SK-N-SH (cell line): Measurements from ENCODE around the gene ATXN7L3B. TPM values are rescaled to one million over a fixed set of nuclear protein-coding genes. Genes with fewer than 3 reads are reported as not detected.

Experiments used
- CTCF ChIA-PET: fragments of 300-600, 350-600 bp; formaldehyde crosslinking; extraction: SDS; loops from one replicate; lab custom pipeline; 2021; lab: Yijun Ruan, JAX
- POLR2A ChIA-PET: fragments of 350-600 bp; sonication (Branson Sonifier 250); formaldehyde crosslinking; extraction: SDS; loops from one replicate; lab custom pipeline; 2020; ENCODE audit warnings: antibody characterized with exemption, inconsistent platforms; lab: Yijun Ruan, JAX
- DNase-seq: peaks from one replicate; pipeline ENCODE4 v3.0.0; 2012
- H2AFZ ChIP-seq: fragments of 200-600 bp; sonication (generic); 2 replicates; pipeline ENCODE4 v1.8.1; 2016; ENCODE audit warnings: antibody characterized with exemption, mild to moderate bottlenecking, low read depth
- H3F3A ChIP-seq: fragments of 200-600 bp; sonication (generic); replicated peaks from 2 replicates; pipeline ENCODE3; 2016; ENCODE audit warnings: antibody characterized with exemption, mild to moderate bottlenecking; ENCODE audit not compliant: insufficient read depth
- H3K27ac ChIP-seq, 2 experiments: fragments of 200-500 bp in 1 of 2; fragments of 200-600 bp in 1 of 2; sonication (Bioruptor generic) in 1 of 2; sonication (generic), shearing (Covaris generic) in 1 of 2; 2 replicates each; pipeline versions ENCODE4 v1.5.1 to v1.6.1; 2014 to 2016; ENCODE audit warnings: low read depth in 2 of 2, inconsistent platforms in 1 of 2, low read length in 1 of 2, mild to moderate bottlenecking in 1 of 2, mixed read lengths in 1 of 2
- H3K27me3 ChIP-seq: fragments of 200-600 bp; sonication (generic), shearing (Covaris generic); 2 replicates; pipeline ENCODE4 v1.6.1; 2016; ENCODE audit warnings: mixed run types; ENCODE audit not compliant: insufficient read depth
- H3K36me3 ChIP-seq, 2 experiments: fragments of 200-500 bp in 1 of 2; fragments of 200-600 bp in 1 of 2; sonication (Bioruptor generic) in 1 of 2; sonication (generic) in 1 of 2; replicated peaks in 1 of 2; 2 replicates each; pipeline versions ENCODE3 to v1.5.1; 2014 to 2016; ENCODE audit warnings: low read length in 1 of 2, mild to moderate bottlenecking in 1 of 2; ENCODE audit not compliant: insufficient read depth in 2 of 2, control insufficient read depth in 1 of 2
- H3K4me1 ChIP-seq, 2 experiments: fragments of 200-500 bp in 1 of 2; fragments of 200-600 bp in 1 of 2; sonication (Bioruptor generic) in 1 of 2; sonication (generic), shearing (Covaris generic) in 1 of 2; 2 replicates each; pipeline versions ENCODE4 v1.5.1 to v1.6.1; 2014 to 2016; ENCODE audit warnings: low read depth in 1 of 2, low read length in 1 of 2, mixed run types in 1 of 2; ENCODE audit not compliant: insufficient read depth in 2 of 2, control insufficient read depth in 1 of 2
- H3K4me2 ChIP-seq: fragments of 200-600 bp; sonication (generic), shearing (Covaris generic); 2 replicates; pipeline ENCODE4 v1.6.1; 2017; ENCODE audit warnings: mixed run types
- H3K4me3 ChIP-seq, 2 experiments: fragments of 200-500 bp in 1 of 2; fragments of 200-600 bp in 1 of 2; sonication (Bioruptor generic) in 1 of 2; sonication (generic), shearing (Covaris generic) in 1 of 2; 2 replicates each; pipeline versions ENCODE4 v1.5.1 to v1.8.1; 2014 to 2016; ENCODE audit warnings: low read depth in 2 of 2, inconsistent platforms in 1 of 2, low read length in 1 of 2, mild to moderate bottlenecking in 1 of 2, mixed read lengths in 1 of 2, moderate library complexity in 1 of 2
- H3K79me2 ChIP-seq: fragments of 200-600 bp; sonication (generic); 2 replicates; pipeline ENCODE4 v1.8.1; 2017; ENCODE audit warnings: mild to moderate bottlenecking; ENCODE audit not compliant: insufficient read depth
- H3K9ac ChIP-seq: fragments of 200-600 bp; sonication (generic); 2 replicates; pipeline ENCODE4 v1.6.1; 2017; ENCODE audit warnings: mixed run types
- H3K9me2 ChIP-seq: fragments of 200-600 bp; sonication (generic); 2 replicates; pipeline ENCODE4 v1.6.1; 2017; ENCODE audit warnings: mixed run types
- H3K9me3 ChIP-seq: fragments of 200-600 bp; sonication (generic); 2 replicates; pipeline ENCODE4 v1.6.1; 2017; ENCODE audit warnings: mixed run types, mild to moderate bottlenecking, moderate library complexity
- H4K20me1 ChIP-seq: fragments of 200-600 bp; sonication (generic); 2 replicates; pipeline ENCODE4 v1.6.1; 2017; ENCODE audit warnings: mild to moderate bottlenecking, mixed run types; ENCODE audit not compliant: insufficient read depth
- CHD2 ChIP-seq: fragments of 150-350 bp; IDR thresholded peaks from 2 replicates; pipeline ENCODE4 v1.6.1; 2018; ENCODE audit warnings: low read length; ENCODE audit not compliant: partially characterized antibody
- FOXJ3 ChIP-seq: sonication (generic); formaldehyde crosslinking; IDR thresholded peaks from 2 replicates; pipeline ENCODE4 v1.5.1; 2020; ENCODE audit warnings: mild to moderate bottlenecking, missing genetic modification reagents
- FOXM1 ChIP-seq: IDR thresholded peaks from 2 replicates; pipeline ENCODE4 v1.4.0; 2012; ENCODE audit warnings: low read depth, mild to moderate bottlenecking
- GABPA ChIP-seq: IDR thresholded peaks from 2 replicates; pipeline ENCODE4 v1.4.0; 2012; ENCODE audit warnings: low read depth, mild to moderate bottlenecking
- GATA2 ChIP-seq: sonication (generic); formaldehyde crosslinking; IDR thresholded peaks from 2 replicates; pipeline ENCODE4 v1.5.0; 2020; ENCODE audit warnings: mild to moderate bottlenecking, missing genetic modification reagents
- JUND ChIP-seq: IDR thresholded peaks from 2 replicates; pipeline ENCODE4 v1.4.0; 2012
- MEF2A ChIP-seq: IDR thresholded peaks from 2 replicates; pipeline ENCODE4 v1.4.0; 2012; ENCODE audit warnings: low read depth, borderline replicate concordance
- NFIC ChIP-seq: IDR thresholded peaks from 2 replicates; pipeline ENCODE4 v1.4.0; 2012; ENCODE audit warnings: borderline replicate concordance
- NRF1 ChIP-seq: IDR thresholded peaks from 2 replicates; pipeline ENCODE4 v1.6.1; 2012; ENCODE audit warnings: low read depth, mild to moderate bottlenecking, low read length
- POLR2AphosphoS5 ChIP-seq: IDR thresholded peaks from 2 replicates; pipeline ENCODE4 v1.6.1; 2012; ENCODE audit warnings: low read depth, low read length
- RAD21 ChIP-seq: IDR thresholded peaks from 2 replicates; pipeline ENCODE4 v1.6.1; 2012; ENCODE audit warnings: mild to moderate bottlenecking, low read length
- SIN3A ChIP-seq: IDR thresholded peaks from 2 replicates; pipeline ENCODE4 v1.6.1; 2012; ENCODE audit warnings: low read depth, mild to moderate bottlenecking, low read length, moderate library complexity, borderline replicate concordance
- SMC3 ChIP-seq: IDR thresholded peaks from 2 replicates; pipeline ENCODE4 v1.6.1; 2012; ENCODE audit warnings: low read depth, low read length, improper control_type of control experiment
- TCF12 ChIP-seq: IDR thresholded peaks from 2 replicates; pipeline ENCODE4 v1.4.0; 2012
- USF1 ChIP-seq: IDR thresholded peaks from 2 replicates; pipeline ENCODE4 v1.4.0; 2012; ENCODE audit warnings: low read depth, borderline replicate concordance
- YY1 ChIP-seq: IDR thresholded peaks from 2 replicates; pipeline ENCODE4 v1.4.0; 2012; ENCODE audit warnings: low read depth, mild to moderate bottlenecking
- WGBS: methylation state at CpG from one replicate; pipeline ENCODE4 v1.1.6; 2017; ENCODE audit warnings: low lambda C conversion rate; 5-methylcytosine and 5-hydroxymethylcytosine counted together
- polyA plus RNA-seq, 3 experiments: library from polyadenylated mRNA; depleted of rRNA; stranded (reverse); fragments of >200 nt; gene quantifications; 2 replicates each; pipeline ENCODE4 v1.2.3, GENCODE V29; 2012
- TF ChIP-seq, protein P1 (sequence below): fragments of 200-600 bp; sonication (generic); IDR thresholded peaks from 2 replicates; pipeline ENCODE4 v1.6.1; 2017; ENCODE audit warnings: antibody characterized with exemption, mild to moderate bottlenecking, moderate library complexity
- TF ChIP-seq, protein P2 (sequence below): fragments of 150-350 bp; IDR thresholded peaks from 2 replicates; pipeline ENCODE4 v1.6.1; 2017; ENCODE audit warnings: antibody characterized with exemption, low read length, low read depth, borderline replicate concordance
- TF ChIP-seq, protein P3 (sequence below): IDR thresholded peaks from 2 replicates; pipeline ENCODE4 v1.6.1; 2012; ENCODE audit warnings: mild to moderate bottlenecking, low read depth, low read length, moderate library complexity
- TF ChIP-seq, protein P4 (sequence below): IDR thresholded peaks from 2 replicates; pipeline ENCODE4 v1.4.0; 2012; ENCODE audit warnings: low read depth

Gene ATXN7L3B
- polyA plus RNA-seq, 1 of the 3 experiments (the other 2 are of a cell fraction): 13.8 TPM

GRCh38 chr12:74581439-74581838, 43.8 kb downstream of the ATXN7L3B start (continued):
- no peak for TF ChIP-seq USF1
- TF ChIP-seq CHD2: no peak
- TF ChIP-seq JUND: no peak

DNA sequence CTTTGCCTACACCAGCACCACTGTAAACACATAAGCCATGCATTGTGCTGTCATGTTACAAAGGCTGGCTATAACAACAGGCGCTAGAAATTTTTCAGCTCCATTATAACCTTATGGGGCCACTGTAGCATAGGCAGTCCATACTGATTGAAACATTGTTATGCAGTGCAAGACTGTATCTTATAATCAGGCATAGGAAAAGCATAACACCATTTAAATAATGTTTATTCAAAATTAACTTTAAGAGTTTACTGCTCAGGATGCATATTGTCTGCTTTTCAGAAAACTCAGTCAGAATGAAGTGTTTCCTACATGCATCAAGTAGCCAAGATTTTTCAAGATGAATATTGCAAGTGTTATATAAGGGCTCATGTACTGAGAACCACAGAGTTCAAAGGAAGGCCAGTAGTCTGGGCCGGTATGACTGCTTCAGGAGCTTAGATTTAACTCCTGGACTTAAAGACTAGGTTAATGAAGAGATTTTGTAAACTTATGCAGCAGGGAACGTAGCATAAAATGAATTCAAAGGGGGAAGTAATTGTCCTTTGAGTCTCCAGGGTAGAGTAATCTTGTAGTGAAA, 46.9 kb downstream of the ATXN7L3B start:
- no peaks in the 10 kb centered on the region for H3K36me3 ChIP-seq
- H3K27me3 ChIP-seq: no peaks in the 10 kb centered on the region
- H3F3A ChIP-seq: no peaks in the 10 kb centered on the region
- H3K9ac ChIP-seq: no peak overlapping the region
- H2AFZ ChIP-seq: no peak overlapping the region
- DNase-seq: no peak
- no peak overlapping the region for H3K4me2 ChIP-seq
- no peaks in the 10 kb centered on the region for H4K20me1 ChIP-seq
- POLR2A ChIA-PET: no interaction called here
- WGBS: 28% methylated on average over 3 of the region's 3 CpGs
- no peaks in the 10 kb centered on the region for H3K79me2 ChIP-seq
- no peaks in the 10 kb centered on the region for H3K9me2 ChIP-seq
- no peak overlapping the region for H3K4me3 ChIP-seq
- TF ChIP-seq, protein P1, sequence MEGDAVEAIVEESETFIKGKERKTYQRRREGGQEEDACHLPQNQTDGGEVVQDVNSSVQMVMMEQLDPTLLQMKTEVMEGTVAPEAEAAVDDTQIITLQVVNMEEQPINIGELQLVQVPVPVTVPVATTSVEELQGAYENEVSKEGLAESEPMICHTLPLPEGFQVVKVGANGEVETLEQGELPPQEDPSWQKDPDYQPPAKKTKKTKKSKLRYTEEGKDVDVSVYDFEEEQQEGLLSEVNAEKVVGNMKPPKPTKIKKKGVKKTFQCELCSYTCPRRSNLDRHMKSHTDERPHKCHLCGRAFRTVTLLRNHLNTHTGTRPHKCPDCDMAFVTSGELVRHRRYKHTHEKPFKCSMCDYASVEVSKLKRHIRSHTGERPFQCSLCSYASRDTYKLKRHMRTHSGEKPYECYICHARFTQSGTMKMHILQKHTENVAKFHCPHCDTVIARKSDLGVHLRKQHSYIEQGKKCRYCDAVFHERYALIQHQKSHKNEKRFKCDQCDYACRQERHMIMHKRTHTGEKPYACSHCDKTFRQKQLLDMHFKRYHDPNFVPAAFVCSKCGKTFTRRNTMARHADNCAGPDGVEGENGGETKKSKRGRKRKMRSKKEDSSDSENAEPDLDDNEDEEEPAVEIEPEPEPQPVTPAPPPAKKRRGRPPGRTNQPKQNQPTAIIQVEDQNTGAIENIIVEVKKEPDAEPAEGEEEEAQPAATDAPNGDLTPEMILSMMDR: no peak
- TF ChIP-seq POLR2AphosphoS5 (no peak), SIN3A (no peak), RAD21 (no peak), FOXJ3 (CRISPR knock-in tag) (no peak), NFIC (no peak), FOXM1 (no peak), GATA2 (CRISPR knock-in tag) (no peak), YY1 (no peak), GABPA (no peak), MEF2A (no peak), NRF1 (no peak), CHD2 (no peak), TCF12 (no peak), SMC3 (no peak)
- TF ChIP-seq, protein P2, sequence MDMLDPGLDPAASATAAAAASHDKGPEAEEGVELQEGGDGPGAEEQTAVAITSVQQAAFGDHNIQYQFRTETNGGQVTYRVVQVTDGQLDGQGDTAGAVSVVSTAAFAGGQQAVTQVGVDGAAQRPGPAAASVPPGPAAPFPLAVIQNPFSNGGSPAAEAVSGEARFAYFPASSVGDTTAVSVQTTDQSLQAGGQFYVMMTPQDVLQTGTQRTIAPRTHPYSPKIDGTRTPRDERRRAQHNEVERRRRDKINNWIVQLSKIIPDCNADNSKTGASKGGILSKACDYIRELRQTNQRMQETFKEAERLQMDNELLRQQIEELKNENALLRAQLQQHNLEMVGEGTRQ: no peak
- TF ChIP-seq, protein P3, sequence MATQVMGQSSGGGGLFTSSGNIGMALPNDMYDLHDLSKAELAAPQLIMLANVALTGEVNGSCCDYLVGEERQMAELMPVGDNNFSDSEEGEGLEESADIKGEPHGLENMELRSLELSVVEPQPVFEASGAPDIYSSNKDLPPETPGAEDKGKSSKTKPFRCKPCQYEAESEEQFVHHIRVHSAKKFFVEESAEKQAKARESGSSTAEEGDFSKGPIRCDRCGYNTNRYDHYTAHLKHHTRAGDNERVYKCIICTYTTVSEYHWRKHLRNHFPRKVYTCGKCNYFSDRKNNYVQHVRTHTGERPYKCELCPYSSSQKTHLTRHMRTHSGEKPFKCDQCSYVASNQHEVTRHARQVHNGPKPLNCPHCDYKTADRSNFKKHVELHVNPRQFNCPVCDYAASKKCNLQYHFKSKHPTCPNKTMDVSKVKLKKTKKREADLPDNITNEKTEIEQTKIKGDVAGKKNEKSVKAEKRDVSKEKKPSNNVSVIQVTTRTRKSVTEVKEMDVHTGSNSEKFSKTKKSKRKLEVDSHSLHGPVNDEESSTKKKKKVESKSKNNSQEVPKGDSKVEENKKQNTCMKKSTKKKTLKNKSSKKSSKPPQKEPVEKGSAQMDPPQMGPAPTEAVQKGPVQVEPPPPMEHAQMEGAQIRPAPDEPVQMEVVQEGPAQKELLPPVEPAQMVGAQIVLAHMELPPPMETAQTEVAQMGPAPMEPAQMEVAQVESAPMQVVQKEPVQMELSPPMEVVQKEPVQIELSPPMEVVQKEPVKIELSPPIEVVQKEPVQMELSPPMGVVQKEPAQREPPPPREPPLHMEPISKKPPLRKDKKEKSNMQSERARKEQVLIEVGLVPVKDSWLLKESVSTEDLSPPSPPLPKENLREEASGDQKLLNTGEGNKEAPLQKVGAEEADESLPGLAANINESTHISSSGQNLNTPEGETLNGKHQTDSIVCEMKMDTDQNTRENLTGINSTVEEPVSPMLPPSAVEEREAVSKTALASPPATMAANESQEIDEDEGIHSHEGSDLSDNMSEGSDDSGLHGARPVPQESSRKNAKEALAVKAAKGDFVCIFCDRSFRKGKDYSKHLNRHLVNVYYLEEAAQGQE: no peak
- TF ChIP-seq, protein P4, sequence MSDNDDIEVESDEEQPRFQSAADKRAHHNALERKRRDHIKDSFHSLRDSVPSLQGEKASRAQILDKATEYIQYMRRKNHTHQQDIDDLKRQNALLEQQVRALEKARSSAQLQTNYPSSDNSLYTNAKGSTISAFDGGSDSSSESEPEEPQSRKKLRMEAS: no peak
- no peaks in the 10 kb centered on the region for H3K9me3 ChIP-seq
- CTCF ChIA-PET: interaction anchor here (0.9 kb wide), 1 partner anchor 12 kb away, joined by 3 read pairs; no protein-coding TSS in a partner anchor
- H3K27ac ChIP-seq: no peak overlapping the region
- H3K4me1 ChIP-seq: peaks cover 0 to 2% of the 10 kb centered on the region in 2 experiments; a peak in 2 of 4 replicates
